HepG2 (cell line): ENCODE measurements around the gene PRDX5. TPM values are rescaled to one million over a fixed set of nuclear protein-coding genes. Genes with fewer than 3 reads are reported as not detected.

ENCODE experiments used
- ATAC-seq: fragments of 200-7000 bp; cut with Tn5 transposase; 3 replicates; pipeline ENCODE4 v1.9.1; 2020; ENCODE audit warnings: mild to moderate bottlenecking, moderate library complexity
- BruUV-seq: library from RNA; stranded (reverse); fragments of 400-500 nt; replicated peaks from 2 replicates; lab custom pipeline; 2021; lab: Mats Ljungman, UMichigan
- CTCF ChIA-PET: fragments of 300-600 bp; formaldehyde crosslinking; extraction: SDS; loops from one replicate; lab custom pipeline; 2021; ENCODE audit warnings: low total read pairs, inconsistent platforms, low intra/inter-chr PET ratio; lab: Yijun Ruan, JAX
- POLR2A ChIA-PET: fragments of 350-600 bp; sonication (Branson Sonifier 250); formaldehyde crosslinking; loops from one replicate; lab custom pipeline; 2020; ENCODE audit warnings: antibody characterized with exemption, inconsistent platforms; lab: Yijun Ruan, JAX
- DNase-seq: peaks from one replicate; pipeline ENCODE4 v3.0.0-alpha.2; 2015; ENCODE audit warnings: low spot score
- FAIRE-seq: peaks from 3 replicates; lab custom pipeline; 2011; peaks lifted over from hg19 to GRCh38; lab: Jason Lieb, UNC
- H2AFZ ChIP-seq: one replicate; pipeline ENCODE4 v1.6.1; 2011; ENCODE audit warnings: low read length, inconsistent platforms
- H3K27ac ChIP-seq: fragments of 300-600 bp; 3 replicates; pipeline ENCODE4 v1.8.0; 2011; ENCODE audit warnings: mixed run types, mild to moderate bottlenecking, mixed read lengths, low read length, inconsistent platforms; ENCODE audit not compliant: insufficient read depth; ENCODE audit errors: extremely low read length
- H3K27me3 ChIP-seq, 2 experiments: fragments of 200-600 bp in 1 of 2; 2 replicates in 1 of 2; 3 replicates in 1 of 2; pipeline versions ENCODE4 v1.6.0 to v1.8.0; 2011; ENCODE audit warnings: low read length in 2 of 2, mild to moderate bottlenecking in 2 of 2, moderate library complexity in 2 of 2, inconsistent platforms in 1 of 2; ENCODE audit not compliant: insufficient read depth in 2 of 2, control insufficient read depth in 1 of 2
- H3K36me3 ChIP-seq, 2 experiments: fragments of 200-600 bp in 1 of 2; replicated peaks in 1 of 2; 2 replicates in 1 of 2; 3 replicates in 1 of 2; pipeline versions ENCODE4 v1.5.1 to v1.8.0; 2011; ENCODE audit warnings: low read length in 2 of 2, inconsistent platforms in 1 of 2; ENCODE audit not compliant: insufficient read depth in 2 of 2, control insufficient read depth in 1 of 2
- H3K4me1 ChIP-seq: 2 replicates; pipeline ENCODE4 v1.5.1; 2012; ENCODE audit warnings: low read length, inconsistent platforms; ENCODE audit not compliant: insufficient read depth
- H3K4me2 ChIP-seq: 2 replicates; pipeline ENCODE4 v1.6.0; 2011; ENCODE audit warnings: low read depth, low read length, inconsistent platforms
- H3K4me3 ChIP-seq, 3 experiments: fragments of 200-600 bp in 1 of 3; sonication (generic), shearing (Covaris generic) in 1 of 3; replicated peaks in 1 of 3; 2 replicates each; pipeline ENCODE4 v1.5.1; 2011 to 2016; ENCODE audit warnings: low read length in 3 of 3, inconsistent platforms in 2 of 3, low read depth in 2 of 3, mild to moderate bottlenecking in 2 of 3, control low read depth in 1 of 3, mixed read lengths in 1 of 3; ENCODE audit not compliant: insufficient read depth in 1 of 3
- H3K79me2 ChIP-seq: one replicate; pipeline ENCODE4 v1.6.1; 2011; ENCODE audit warnings: low read length, inconsistent platforms; ENCODE audit not compliant: insufficient read depth
- H3K9ac ChIP-seq: 2 replicates; pipeline ENCODE4 v1.6.0; 2011; ENCODE audit warnings: mild to moderate bottlenecking, low read depth, low read length, inconsistent platforms; ENCODE audit not compliant: insufficient read depth
- H3K9me3 ChIP-seq: 2 replicates; pipeline ENCODE4 v1.5.1; 2012; ENCODE audit warnings: mild to moderate bottlenecking, low read length
- H4K20me1 ChIP-seq: 2 replicates; pipeline ENCODE4 v1.6.0; 2011; ENCODE audit warnings: inconsistent platforms, mild to moderate bottlenecking, low read length, moderate library complexity; ENCODE audit not compliant: insufficient read depth
- ADNP ChIP-seq: sonication (generic); formaldehyde crosslinking; IDR thresholded peaks from 2 replicates; pipeline ENCODE4 v1.4.0; 2020; ENCODE audit warnings: missing genetic modification reagents
- ARNTL ChIP-seq: sonication (generic); formaldehyde crosslinking; IDR thresholded peaks from 2 replicates; pipeline ENCODE4 v1.4.0; 2020; ENCODE audit warnings: mild to moderate bottlenecking, missing genetic modification reagents
- CEBPZ ChIP-seq: IDR thresholded peaks from 2 replicates; pipeline ENCODE4 v1.6.1; 2012; ENCODE audit warnings: low read length, improper control_type of control experiment
- FOXC1 ChIP-seq: sonication (generic); formaldehyde crosslinking; IDR thresholded peaks from 2 replicates; pipeline ENCODE4 v1.8.0; 2022; ENCODE audit warnings: mild to moderate bottlenecking, missing genetic modification reagents, borderline replicate concordance
- HHEX ChIP-seq: IDR thresholded peaks from 2 replicates; pipeline ENCODE4 v1.6.1; 2016; ENCODE audit warnings: control low read depth
- KLF13 ChIP-seq: sonication (generic); formaldehyde crosslinking; IDR thresholded peaks from 2 replicates; pipeline ENCODE4 v1.4.0; 2020; ENCODE audit warnings: mild to moderate bottlenecking, missing genetic modification reagents
- KMT2A ChIP-seq: sonication (generic); formaldehyde crosslinking; IDR thresholded peaks from 2 replicates; pipeline ENCODE4 v1.4.0; 2020; ENCODE audit warnings: missing genetic modification reagents
- MATR3 ChIP-seq: sonication (generic); formaldehyde crosslinking; IDR thresholded peaks from 2 replicates; pipeline ENCODE4 v1.4.0; 2020; ENCODE audit warnings: missing genetic modification reagents
- NFIC ChIP-seq: IDR thresholded peaks from 2 replicates; pipeline ENCODE4 v1.6.1; 2012; ENCODE audit warnings: mild to moderate bottlenecking, low read length, inconsistent platforms
- PAWR ChIP-seq: sonication (generic); formaldehyde crosslinking; IDR thresholded peaks from 2 replicates; pipeline ENCODE4 v1.4.0; 2020; ENCODE audit warnings: missing genetic modification reagents, mild to moderate bottlenecking, borderline replicate concordance
- PCBP2 ChIP-seq: fragments of 200-400 bp; formaldehyde crosslinking; optimal IDR thresholded peaks from 2 replicates; pipeline ENCODE3; 2018; ENCODE audit warnings: low read length, low read depth; ENCODE audit not compliant: poor library complexity, severe bottlenecking
- SAP130 ChIP-seq: IDR thresholded peaks from 2 replicates; pipeline ENCODE4 v1.6.1; 2016; ENCODE audit warnings: low read depth
- TRAFD1 ChIP-seq: sonication (generic); formaldehyde crosslinking; IDR thresholded peaks from 2 replicates; pipeline ENCODE4 v1.5.1; 2020; ENCODE audit warnings: missing genetic modification reagents, mild to moderate bottlenecking, borderline replicate concordance
- ZBTB25 ChIP-seq: IDR thresholded peaks from 2 replicates; pipeline ENCODE4 v1.6.1; 2018; ENCODE audit warnings: missing genetic modification reagents
- ZBTB38 ChIP-seq: sonication (generic); formaldehyde crosslinking; IDR thresholded peaks from 2 replicates; pipeline ENCODE4 v1.5.1; 2020; ENCODE audit warnings: mild to moderate bottlenecking, missing genetic modification reagents
- ZNF264 ChIP-seq: sonication (generic); formaldehyde crosslinking; IDR thresholded peaks from 2 replicates; pipeline ENCODE4 v1.4.0; 2020; ENCODE audit warnings: missing genetic modification reagents
- ZNF282 ChIP-seq: fragments of 450-650 bp; IDR thresholded peaks from 2 replicates; pipeline ENCODE4 v1.6.1; 2018; ENCODE audit not compliant: partially characterized antibody
- ZNF776 ChIP-seq: sonication (generic); formaldehyde crosslinking; IDR thresholded peaks from 2 replicates; pipeline ENCODE4 v1.4.0; 2020; ENCODE audit warnings: mild to moderate bottlenecking, missing genetic modification reagents
- WGBS: methylation state at CpG from one replicate; pipeline ENCODE4 v1.1.6; 2017; ENCODE audit warnings: low lambda C conversion rate; 5-methylcytosine and 5-hydroxymethylcytosine counted together
- in situ Hi-C: cut with HindIII; loops from 2 replicates; pipeline ENCODE4 v1.10.0; 2017; ENCODE audit warnings: low pct_unique_long_range_greater_than_20kb; ENCODE audit not compliant: extremely low pct_ligation_motif_present
- intact Hi-C: fragments of 100-400 bp; cut with micrococcal nuclease; formaldehyde crosslinking; loops from one replicate; pipeline ENCODE4 v1.10.0; 2022; ENCODE audit not compliant: unreplicated experiment
- polyA plus RNA-seq, 8 experiments: library from polyadenylated mRNA; depleted of rRNA in 3 of 8; stranded (reverse) in 7 of 8; unstranded in 1 of 8; fragments of >200 nt; fragmentation: Illumina TruSeq in 4 of 8; extraction: Trizol in 4 of 8; gene quantifications; 2 replicates each; pipeline versions ENCODE4 v1.2.1 to v1.2.3, GENCODE V29; 2011 to 2016; ENCODE audit warnings: low read depth in 4 of 8, missing spikeins in 1 of 8, mixed read lengths in 1 of 8; ENCODE audit not compliant: insufficient read depth in 1 of 8
- total RNA-seq, 5 experiments: library from RNA; depleted of rRNA; stranded (reverse); fragments of >200 nt; fragmentation: Illumina TruSeq; extraction: Trizol; gene quantifications; 2 replicates each; pipeline ENCODE4 v1.2.3, GENCODE V29; 2016; ENCODE audit warnings: low read depth in 1 of 5
- TF ChIP-seq, protein P1 (sequence below): sonication (generic); formaldehyde crosslinking; IDR thresholded peaks from 2 replicates; pipeline ENCODE4 v1.4.0; 2020; ENCODE audit warnings: missing genetic modification reagents, low read depth, mild to moderate bottlenecking, borderline replicate concordance

Gene PRDX5
- total and polyA plus RNA-seq, 2 of the 13 experiments (the other 11 are each of a cell fraction or from before 2014, with no cell fraction given) = 215 to 311 TPM

DNA sequence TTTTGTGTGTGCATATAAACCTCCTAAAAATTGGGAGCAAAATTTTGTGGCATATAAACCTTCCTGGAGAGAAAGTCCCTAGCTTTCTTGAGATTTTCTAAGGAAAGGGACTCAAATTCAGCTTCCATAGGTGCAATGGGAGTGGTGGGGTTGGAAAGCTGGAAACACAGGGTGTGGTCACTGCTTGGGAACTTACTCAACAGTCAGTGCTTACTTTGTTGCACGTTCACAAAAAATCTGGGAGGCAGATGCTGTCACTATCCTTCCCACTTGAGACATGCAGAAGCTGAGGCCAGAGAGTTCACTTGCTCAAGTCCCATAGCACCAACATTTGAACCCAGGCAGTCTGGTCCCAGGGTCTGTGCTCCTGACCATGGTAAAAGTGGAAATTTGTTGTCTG lies 21.7 kb upstream of the PRDX5 start:
- WGBS = 0% methylated on average over 1 of the region's 1 CpG
- Histone ChIP-seq H3K9me3 (no peaks in the 10 kb centered on the region), H3K27ac (no peak overlapping the region), H3K27me3 (peaks cover 35 to 90% of the 10 kb centered on the region in 2 experiments), H3K36me3 (no peaks in the 10 kb centered on the region), H2AFZ (no peak overlapping the region), H3K4me1 (peaks cover 18% of the 10 kb centered on the region), H3K4me3 (no peak overlapping the region), H3K79me2 (no peaks in the 10 kb centered on the region), H3K4me2 (no peak overlapping the region), H3K9ac (no peak overlapping the region), H4K20me1 (0 out of 2 replicates have a peak, but pooled peaks cover 5% of the 10 kb centered on the region)
- intact Hi-C loops (no loop called here), in situ Hi-C loops (no loop called here)
- DNase-seq (no peak), FAIRE-seq (no peak), ATAC-seq (no peak)
- BruUV-seq = no TSS peak
- POLR2A ChIA-PET = no interaction called here
- CTCF ChIA-PET = no interaction called here
- TF ChIP-seq TRAFD1 (CRISPR knock-in tag) (no peak), KLF13 (CRISPR knock-in tag) (no peak), ADNP (no peak), ZNF264 (CRISPR knock-in tag) (no peak), PCBP2 (no peak), ZBTB25 (CRISPR knock-in tag) (no peak), ZBTB38 (no peak), ZNF776 (CRISPR knock-in tag) (no peak), MATR3 (CRISPR knock-in tag) (no peak), FOXC1 (no peak), SAP130 (CRISPR knock-in tag) (no peak), HHEX (CRISPR knock-in tag) (no peak), NFIC (no peak), CEBPZ (no peak), KMT2A (CRISPR knock-in tag) (no peak), ARNTL (CRISPR knock-in tag) (no peak), ZNF282 (no peak), PAWR (CRISPR knock-in tag) (no peak)
- TF ChIP-seq, protein P1, sequence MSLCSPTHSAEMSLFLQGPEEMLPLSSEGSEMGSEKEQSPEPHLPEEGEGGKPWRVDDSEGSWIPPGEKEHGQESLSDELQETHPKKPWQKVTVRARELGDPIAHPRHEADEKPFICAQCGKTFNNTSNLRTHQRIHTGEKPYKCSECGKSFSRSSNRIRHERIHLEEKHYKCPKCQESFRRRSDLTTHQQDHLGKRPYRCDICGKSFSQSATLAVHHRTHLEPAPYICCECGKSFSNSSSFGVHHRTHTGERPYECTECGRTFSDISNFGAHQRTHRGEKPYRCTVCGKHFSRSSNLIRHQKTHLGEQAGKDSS (CRISPR knock-in tag) = no peak
